Activated T-cell treated with anti-CD3 and anti-CD28 coated beads, Interleukin-2, amount 50 U/mL, for 4 hours (primary cell): ENCODE results near the gene TTLL11. TPM values are rescaled to one million over a fixed set of nuclear protein-coding genes. Genes with fewer than 3 reads are reported as not detected.

Experiments
- ATAC-seq, 2 donors: fragments of 200-7000 bp; cut with Tn5 transposase; one replicate each; pipeline ENCODE4 v1.10.0; 2021
- DNase-seq: peaks from one replicate; pipeline ENCODE4 v3.0.0-alpha.2; 2020
- H3K27me3 Mint-ChIP-seq: one replicate; pipeline ENCODE4 v1.8.0; 2021; ENCODE audit warnings: low read depth, mixed read lengths
- H3K36me3 Mint-ChIP-seq: one replicate; pipeline ENCODE4 v1.8.0; 2022; ENCODE audit warnings: mixed read lengths; ENCODE audit not compliant: insufficient read depth
- H3K4me1 Mint-ChIP-seq: one replicate; pipeline ENCODE4 v1.8.0; 2021; ENCODE audit warnings: low read depth, mixed read lengths
- H3K4me3 Mint-ChIP-seq: one replicate; pipeline ENCODE4 v1.8.0; 2021; ENCODE audit warnings: mild to moderate bottlenecking, moderate library complexity, mixed read lengths
- H3K9me3 Mint-ChIP-seq: one replicate; pipeline ENCODE4 v1.8.0; 2021; ENCODE audit warnings: mixed read lengths
- total RNA-seq, 3 donors: library from RNA; stranded (reverse); gene quantifications; one replicate each; pipeline ENCODE4 v1.2.1, GENCODE V29; 2021

The TTLL11 gene
- total RNA-seq, 3 donors from 2014 or later, result 4.2 to 5.1 (median 4.7) TPM

DNA sequence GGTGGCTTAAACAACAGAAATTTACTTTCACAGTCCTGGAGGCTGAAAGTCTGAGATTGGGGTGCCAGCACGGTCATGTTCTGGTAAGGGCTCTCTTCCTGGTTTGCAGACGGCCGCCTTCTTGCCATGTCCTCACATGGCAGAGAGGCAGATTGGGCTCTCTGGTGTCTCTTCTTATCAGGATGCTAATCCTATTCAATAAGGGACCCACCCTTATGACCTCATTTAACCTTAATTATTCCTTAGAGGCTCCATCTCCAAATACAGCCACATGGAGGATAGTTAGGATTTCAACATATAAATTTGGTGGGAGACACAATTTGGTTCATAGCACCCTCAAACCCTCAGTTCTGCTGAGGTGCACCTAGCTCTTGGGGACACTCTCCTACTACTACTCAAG is 261.2 kb downstream of the TTLL11 start:
- Mint-ChIP-seq H3K36me3 (no peaks in the 10 kb centered on the region), H3K4me1 (no peaks in the 10 kb centered on the region), H3K9me3 (no peaks in the 10 kb centered on the region), H3K4me3 (no peak overlapping the region), H3K27me3 (no peaks in the 10 kb centered on the region)
- DNase-seq (no peak), ATAC-seq (no peak)

- Mint-ChIP-seq H3K4me1 (no peaks in the 10 kb centered on the region), H3K4me3 (no peak overlapping the region), H3K9me3 (no peaks in the 10 kb centered on the region), H3K27me3 (no peaks in the 10 kb centered on the region), H3K36me3 (no peaks in the 10 kb centered on the region)
- DNase-seq (no peak), ATAC-seq (no peak)
These were observed 262.5 kb downstream of the TTLL11 start for GRCh38 chr9:121830441-121831140.

DNA sequence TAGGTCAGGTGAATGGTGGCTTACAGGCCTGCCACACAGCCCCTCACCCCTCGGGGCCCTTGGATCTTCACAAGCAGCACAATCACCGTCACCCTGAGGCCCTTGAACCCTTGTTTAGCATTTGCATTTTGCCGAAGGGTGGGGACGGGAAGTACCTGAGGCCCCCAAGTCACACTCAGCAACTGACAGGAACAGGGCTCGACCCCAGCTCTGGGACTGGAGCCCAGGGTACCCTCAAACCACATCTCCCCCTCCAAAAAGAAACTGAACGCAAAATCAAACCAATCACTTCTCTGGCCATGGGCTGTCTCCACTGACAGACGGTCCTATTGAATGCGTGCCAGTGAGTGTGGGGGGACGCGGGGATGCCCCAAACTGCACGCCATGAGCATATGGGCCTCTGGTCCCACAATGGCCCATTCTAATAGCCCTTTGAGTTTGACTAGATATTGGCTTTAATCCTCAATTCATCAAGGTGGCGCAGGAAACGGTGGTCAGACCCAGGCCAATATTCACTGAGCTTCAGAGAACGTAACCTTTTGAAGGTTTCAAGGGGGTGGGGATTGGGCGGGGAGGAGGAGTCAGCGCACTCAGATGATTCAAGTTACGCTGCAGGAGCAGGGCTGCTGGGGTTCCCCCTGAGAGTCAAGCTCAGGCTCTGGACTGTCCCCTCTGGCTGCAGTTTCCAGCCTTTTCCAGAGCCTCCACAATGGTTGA is 265.7 kb downstream of the TTLL11 start:
- H3K4me3 Mint-ChIP-seq, result no peak overlapping the region

GRCh38 chr9:121826711-121827110 is 266.4 kb downstream of the TTLL11 start:
- ATAC-seq (no peak), DNase-seq (no peak)
- no peaks in the 10 kb centered on the region for H3K27me3 Mint-ChIP-seq
- H3K9me3 Mint-ChIP-seq, result no peaks in the 10 kb centered on the region
- H3K4me1 Mint-ChIP-seq, result no peaks in the 10 kb centered on the region
- H3K36me3 Mint-ChIP-seq, result no peaks in the 10 kb centered on the region
- no peak overlapping the region for H3K4me3 Mint-ChIP-seq

More for the DNA sequence above, 265.7 kb downstream of the TTLL11 start:
- ATAC-seq (no peak), DNase-seq (no peak)
- no peaks in the 10 kb centered on the region for H3K9me3 Mint-ChIP-seq
- no peaks in the 10 kb centered on the region for H3K27me3 Mint-ChIP-seq
- H3K36me3 Mint-ChIP-seq, result no peaks in the 10 kb centered on the region
- no peaks in the 10 kb centered on the region for H3K4me1 Mint-ChIP-seq

DNA sequence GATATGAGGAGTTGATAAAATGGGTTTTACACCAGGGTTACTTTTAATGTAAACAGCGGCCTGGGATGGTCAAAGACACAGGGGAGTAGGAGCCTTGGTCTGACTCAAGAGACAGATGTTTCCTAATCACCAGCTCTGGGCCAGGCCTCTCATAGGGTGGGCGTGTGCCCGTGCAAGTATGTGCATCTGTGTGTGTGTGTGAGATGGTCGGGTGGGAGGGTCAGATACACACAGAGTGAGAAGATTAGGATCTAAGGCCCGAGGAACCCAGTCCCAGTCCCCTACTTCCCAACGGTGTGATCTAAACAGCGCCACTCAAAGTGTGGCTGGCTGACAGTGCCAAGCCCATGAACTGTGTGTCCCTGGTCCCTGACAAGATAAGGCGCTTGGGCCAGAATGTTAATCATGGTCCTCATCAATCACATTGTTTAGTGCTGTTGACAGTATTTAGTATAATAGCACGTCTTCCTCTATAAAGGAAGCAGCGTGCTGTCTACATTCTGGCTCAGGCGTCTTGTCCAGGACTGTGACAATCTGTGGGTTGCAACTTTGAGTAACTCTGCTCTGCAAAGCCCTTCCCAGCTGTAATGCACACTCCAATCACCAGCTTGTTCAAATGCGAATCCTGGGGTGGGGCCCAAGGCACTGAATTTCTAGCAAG is 267.9 kb downstream of the TTLL11 start:
- H3K36me3 Mint-ChIP-seq, result no peaks in the 10 kb centered on the region
- ATAC-seq, result no peak
- H3K4me1 Mint-ChIP-seq, result no peaks in the 10 kb centered on the region
- no peak for DNase-seq
- no peak overlapping the region for H3K4me3 Mint-ChIP-seq
- H3K27me3 Mint-ChIP-seq, result no peaks in the 10 kb centered on the region
- no peaks in the 10 kb centered on the region for H3K9me3 Mint-ChIP-seq

GRCh38 chr9:121824651-121825030 is 268.5 kb downstream of the TTLL11 start:
- no peaks in the 10 kb centered on the region for H3K36me3 Mint-ChIP-seq
- H3K4me1 Mint-ChIP-seq, result no peaks in the 10 kb centered on the region
- no peak overlapping the region for H3K4me3 Mint-ChIP-seq
- H3K9me3 Mint-ChIP-seq, result no peaks in the 10 kb centered on the region
- no peaks in the 10 kb centered on the region for H3K27me3 Mint-ChIP-seq
- DNase-seq (no peak), ATAC-seq (no peak)

- DNase-seq (no peak), ATAC-seq (no peak)
- Mint-ChIP-seq H3K4me1 (no peaks in the 10 kb centered on the region), H3K9me3 (no peaks in the 10 kb centered on the region), H3K4me3 (no peak overlapping the region), H3K36me3 (no peaks in the 10 kb centered on the region), H3K27me3 (no peaks in the 10 kb centered on the region)
These were observed 269.5 kb downstream of the TTLL11 start for GRCh38 chr9:121823451-121824169.

GRCh38 chr9:121822093-121823085 is 270.7 kb downstream of the TTLL11 start:
- no peaks in the 10 kb centered on the region for H3K4me1 Mint-ChIP-seq
- ATAC-seq (peak in 1 of 2 donors; percentile 25), DNase-seq (no peak)
- H3K4me3 Mint-ChIP-seq, result no peak overlapping the region
- no peaks in the 10 kb centered on the region for H3K27me3 Mint-ChIP-seq
- no peaks in the 10 kb centered on the region for H3K9me3 Mint-ChIP-seq
- H3K36me3 Mint-ChIP-seq, result no peaks in the 10 kb centered on the region

GRCh38 chr9:121821326-121821725 is 271.8 kb downstream of the TTLL11 start:
- DNase-seq (no peak), ATAC-seq (no peak)
- no peaks in the 10 kb centered on the region for H3K36me3 Mint-ChIP-seq
- H3K27me3 Mint-ChIP-seq, result no peaks in the 10 kb centered on the region
- H3K4me1 Mint-ChIP-seq, result no peaks in the 10 kb centered on the region
- no peak overlapping the region for H3K4me3 Mint-ChIP-seq
- no peaks in the 10 kb centered on the region for H3K9me3 Mint-ChIP-seq

DNA sequence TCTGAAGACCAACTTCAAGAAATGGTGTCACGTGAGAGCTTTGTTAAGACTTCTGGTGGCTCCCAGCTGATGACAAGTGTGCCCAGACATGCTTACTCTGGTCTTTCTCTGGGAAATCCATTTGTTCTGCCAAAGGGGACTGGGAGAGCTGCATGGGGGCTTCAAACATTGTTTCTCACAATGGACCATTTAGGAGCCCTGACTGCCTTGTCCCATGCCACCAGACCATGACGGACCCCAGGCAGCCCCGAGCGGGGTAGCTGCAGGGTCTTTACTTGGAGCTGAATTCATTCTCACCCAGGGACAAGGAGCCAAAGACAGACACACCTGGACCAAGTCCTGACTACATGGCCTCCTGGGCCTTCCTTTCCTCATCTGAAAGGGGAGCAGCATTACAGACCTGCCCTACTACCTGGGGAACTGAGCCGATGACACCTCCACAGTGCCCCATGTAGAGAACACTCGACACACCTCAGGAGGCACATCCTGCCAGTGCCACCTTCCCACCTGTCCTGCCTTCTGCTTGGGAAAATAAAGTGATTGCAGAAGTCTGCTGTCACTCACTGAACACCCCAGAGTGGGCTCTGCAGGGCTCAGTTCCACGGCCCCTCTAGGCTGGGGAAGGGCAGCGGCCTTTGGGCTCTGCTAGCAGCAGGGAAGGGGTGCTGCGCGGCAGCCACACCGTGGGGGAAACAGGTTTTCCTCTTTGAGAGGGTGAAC is 272.7 kb downstream of the TTLL11 start:
- H3K36me3 Mint-ChIP-seq, result no peaks in the 10 kb centered on the region

GRCh38 chr9:121819428-121820231 is 273.5 kb downstream of the TTLL11 start:
- no peaks in the 10 kb centered on the region for H3K36me3 Mint-ChIP-seq
- no peaks in the 10 kb centered on the region for H3K4me1 Mint-ChIP-seq
- H3K9me3 Mint-ChIP-seq, result no peaks in the 10 kb centered on the region
- H3K27me3 Mint-ChIP-seq, result no peaks in the 10 kb centered on the region
- no peak for ATAC-seq
- H3K4me3 Mint-ChIP-seq, result no peak overlapping the region
- no peak for DNase-seq

More for the DNA sequence above, 272.7 kb downstream of the TTLL11 start:
- H3K4me3 Mint-ChIP-seq, result no peak overlapping the region
- ATAC-seq (no peak), DNase-seq (no peak)
- no peaks in the 10 kb centered on the region for H3K9me3 Mint-ChIP-seq
- no peaks in the 10 kb centered on the region for H3K4me1 Mint-ChIP-seq
- H3K27me3 Mint-ChIP-seq, result no peaks in the 10 kb centered on the region

GRCh38 chr9:121818841-121819427 is 274.2 kb downstream of the TTLL11 start:
- Mint-ChIP-seq H3K27me3 (no peaks in the 10 kb centered on the region), H3K4me1 (no peaks in the 10 kb centered on the region), H3K36me3 (no peaks in the 10 kb centered on the region), H3K4me3 (no peak overlapping the region), H3K9me3 (no peaks in the 10 kb centered on the region)
- DNase-seq (no peak), ATAC-seq (no peak)
